GM10266 (cell line): ENCODE measurements around the gene ADAR.

ENCODE experiments used
- DNase-seq: peaks from one replicate; pipeline ENCODE4 v3.0.0; 2012; ENCODE audit errors: extremely low spot score
- TF ChIP-seq, protein P1 (sequence below): IDR thresholded peaks from 2 replicates; pipeline ENCODE4 v1.5.1; 2012; ENCODE audit warnings: mild to moderate bottlenecking, low read depth; ENCODE audit not compliant: control insufficient read depth, insufficient read depth; ENCODE audit errors: missing control alignments

The ADAR gene

DNA sequence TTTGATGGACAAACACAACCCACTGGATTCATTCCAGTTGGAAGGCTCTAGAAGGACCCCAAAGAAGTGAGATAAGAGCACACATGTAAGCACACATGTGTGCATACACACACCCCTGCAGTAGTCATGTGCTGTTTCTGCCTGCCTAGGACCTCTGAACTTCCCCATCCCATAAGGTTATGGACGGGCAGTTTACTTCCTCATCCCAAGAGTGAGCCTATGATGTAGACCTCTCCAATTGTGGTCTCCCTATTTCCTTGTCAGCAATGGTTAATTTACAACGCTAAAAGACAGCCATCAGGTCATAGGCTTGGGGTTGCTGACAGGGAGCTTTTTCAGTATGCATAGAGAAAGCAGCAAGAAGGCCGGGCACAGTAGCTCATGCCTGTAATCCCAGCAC lies 15.4 kb upstream of the ADAR start:
- no peak for DNase-seq
- TF ChIP-seq, protein P1, sequence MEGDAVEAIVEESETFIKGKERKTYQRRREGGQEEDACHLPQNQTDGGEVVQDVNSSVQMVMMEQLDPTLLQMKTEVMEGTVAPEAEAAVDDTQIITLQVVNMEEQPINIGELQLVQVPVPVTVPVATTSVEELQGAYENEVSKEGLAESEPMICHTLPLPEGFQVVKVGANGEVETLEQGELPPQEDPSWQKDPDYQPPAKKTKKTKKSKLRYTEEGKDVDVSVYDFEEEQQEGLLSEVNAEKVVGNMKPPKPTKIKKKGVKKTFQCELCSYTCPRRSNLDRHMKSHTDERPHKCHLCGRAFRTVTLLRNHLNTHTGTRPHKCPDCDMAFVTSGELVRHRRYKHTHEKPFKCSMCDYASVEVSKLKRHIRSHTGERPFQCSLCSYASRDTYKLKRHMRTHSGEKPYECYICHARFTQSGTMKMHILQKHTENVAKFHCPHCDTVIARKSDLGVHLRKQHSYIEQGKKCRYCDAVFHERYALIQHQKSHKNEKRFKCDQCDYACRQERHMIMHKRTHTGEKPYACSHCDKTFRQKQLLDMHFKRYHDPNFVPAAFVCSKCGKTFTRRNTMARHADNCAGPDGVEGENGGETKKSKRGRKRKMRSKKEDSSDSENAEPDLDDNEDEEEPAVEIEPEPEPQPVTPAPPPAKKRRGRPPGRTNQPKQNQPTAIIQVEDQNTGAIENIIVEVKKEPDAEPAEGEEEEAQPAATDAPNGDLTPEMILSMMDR: no peak

DNA sequence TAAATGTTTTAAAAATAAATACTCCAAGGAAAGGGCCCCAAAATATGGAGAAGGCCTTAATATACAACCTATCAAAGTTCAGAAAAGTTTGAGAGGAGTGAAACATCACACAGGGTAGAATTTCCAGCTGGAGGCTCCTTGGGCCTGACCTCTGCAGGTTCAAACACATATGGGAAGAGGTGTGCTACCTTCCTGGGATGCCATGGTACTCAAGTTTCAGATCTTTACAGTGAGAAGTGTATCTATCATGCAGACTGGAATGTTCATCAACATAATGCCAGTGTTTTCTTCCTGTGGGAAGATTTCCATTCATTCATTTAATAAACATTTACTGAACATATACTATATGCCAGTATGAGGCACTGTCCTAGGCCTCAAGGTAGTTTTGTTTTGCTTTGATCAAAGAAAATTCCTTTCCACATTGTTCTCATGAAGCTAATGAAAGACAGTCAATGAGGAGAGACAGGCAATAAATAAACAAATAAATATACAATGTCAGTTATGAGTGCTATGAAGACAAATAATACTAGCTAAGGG lies 14.6 kb upstream of the ADAR start:
- TF ChIP-seq, protein P1: no peak
- no peak for DNase-seq

DNA sequence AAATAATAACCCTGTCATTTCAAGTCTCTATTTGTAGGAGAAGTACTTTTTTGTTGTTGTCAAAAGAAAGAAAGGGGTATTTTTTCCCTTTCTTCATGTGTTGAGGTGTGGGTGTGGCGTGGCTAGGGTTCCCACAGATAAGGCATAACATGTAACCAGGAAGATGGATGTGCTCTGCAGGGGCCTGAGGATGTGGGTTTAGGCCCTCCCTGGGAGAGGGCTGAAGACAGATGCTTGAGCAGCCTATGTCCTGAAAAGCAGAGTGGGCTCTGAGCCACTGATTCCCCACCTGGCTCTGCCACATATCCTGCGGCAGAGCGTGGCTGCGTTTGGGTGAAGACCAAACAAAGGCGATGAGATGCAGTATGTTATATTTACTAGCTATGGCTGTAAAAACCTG lies 13.9 kb upstream of the ADAR start:
- TF ChIP-seq, protein P1: no peak
- no peak for DNase-seq

DNA sequence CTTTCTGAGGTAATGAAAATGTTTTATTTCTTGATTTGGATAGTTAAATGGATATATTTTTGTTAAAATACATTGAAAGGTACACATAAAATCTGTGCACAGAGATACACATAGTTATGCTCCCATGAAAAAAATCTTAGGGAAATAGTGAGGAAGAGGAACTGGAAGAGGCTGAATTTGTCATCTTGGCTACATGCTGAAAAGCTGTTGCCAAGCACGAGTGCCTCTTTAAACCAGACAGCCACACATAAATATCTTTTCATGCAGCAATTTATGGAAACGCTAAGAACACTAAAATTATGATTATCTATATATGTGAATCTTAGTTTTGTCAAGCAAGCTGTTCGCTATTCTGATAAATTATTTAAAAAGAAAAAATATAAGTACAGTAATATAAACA lies 12.8 kb upstream of the ADAR start:
- TF ChIP-seq, protein P1: no peak
- no peak for DNase-seq

DNA sequence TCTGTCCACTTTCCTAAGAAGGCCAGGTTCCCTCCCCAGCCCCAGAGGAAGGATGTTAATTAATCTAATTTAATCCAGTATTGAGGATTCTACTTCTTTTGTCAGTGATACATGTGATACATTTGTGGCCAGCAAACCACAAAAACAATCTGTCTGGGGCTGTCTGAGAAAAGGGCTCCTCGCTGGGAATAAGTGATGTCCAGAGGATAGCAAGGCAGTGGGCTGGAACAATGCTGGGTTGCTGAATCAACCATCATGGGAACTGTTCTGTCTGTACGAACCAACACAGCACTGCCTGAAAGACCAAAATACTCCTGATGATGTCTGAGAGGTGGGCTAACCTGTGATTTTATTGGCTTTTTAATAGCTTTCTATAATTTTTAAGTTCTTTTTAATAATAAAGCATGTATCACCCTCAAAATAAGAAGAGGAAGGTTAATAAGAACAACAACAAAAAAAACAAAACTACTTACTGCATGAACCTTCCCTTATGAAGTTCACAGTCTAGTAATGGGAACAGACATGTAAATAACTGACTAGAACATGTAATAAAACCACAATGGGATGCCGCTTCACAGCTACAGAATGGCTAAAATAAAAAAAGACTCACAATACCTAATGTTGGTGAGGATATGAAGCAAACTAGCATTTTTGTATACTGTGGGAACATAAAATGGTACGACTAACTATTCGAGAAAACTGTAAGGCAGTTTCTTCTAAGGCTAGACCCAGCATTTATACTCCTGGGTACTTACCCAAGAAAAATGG lies 11.4 kb upstream of the ADAR start:
- no peak for DNase-seq
- TF ChIP-seq, protein P1: no peak

DNA sequence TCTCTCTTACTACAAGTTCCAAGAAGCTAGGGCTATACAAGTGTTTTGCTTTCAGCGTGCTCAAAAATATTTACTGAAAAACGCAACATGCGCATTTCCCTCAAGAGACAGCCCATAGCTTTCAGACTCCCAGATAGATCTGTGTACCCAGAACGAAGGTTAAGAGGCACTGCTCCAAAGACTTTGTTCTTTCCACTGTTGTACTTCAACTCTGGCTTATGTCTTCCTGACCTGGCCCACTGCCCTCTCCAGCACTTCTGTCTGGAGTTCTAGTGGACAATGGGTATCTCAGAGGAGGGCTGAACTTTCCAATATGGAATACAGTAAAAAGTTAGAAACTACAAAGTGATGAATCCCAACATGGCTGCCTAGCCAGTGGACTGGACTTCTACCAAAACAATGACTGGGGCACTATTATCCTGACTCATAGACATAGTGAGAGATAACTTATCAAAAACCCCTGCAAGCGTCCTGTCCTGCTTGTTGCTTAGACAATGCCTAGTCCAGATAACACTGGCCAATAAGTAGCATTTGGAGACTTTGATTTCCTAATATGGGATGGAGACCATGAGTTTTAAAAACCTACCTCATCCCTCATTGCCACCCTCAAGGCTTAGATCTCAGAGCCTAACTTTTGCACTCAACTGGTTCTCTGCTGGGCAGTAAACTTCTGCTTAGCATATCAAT lies 8.8 kb upstream of the ADAR start:
- DNase-seq: no peak
- TF ChIP-seq, protein P1: no peak

DNA sequence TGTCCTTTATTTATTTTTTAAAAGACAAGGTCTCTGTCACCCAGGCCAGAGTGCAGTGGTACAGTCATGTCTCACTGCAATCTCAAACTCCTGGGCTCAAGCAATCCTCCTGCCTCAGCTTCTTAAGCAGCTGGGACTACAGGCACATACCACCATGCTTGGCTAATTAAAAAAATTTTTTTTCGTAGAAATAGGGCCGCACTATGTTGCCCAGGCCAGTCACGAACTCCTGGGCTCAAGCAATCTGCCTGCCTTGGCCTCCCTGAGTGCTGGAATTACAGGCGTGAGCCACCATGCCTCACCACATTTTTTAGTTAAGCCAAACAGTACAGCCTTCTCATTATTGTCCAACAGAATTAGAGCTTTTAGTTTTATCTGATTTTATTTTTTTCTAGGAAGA lies 7.4 kb upstream of the ADAR start:
- DNase-seq: no peak
- TF ChIP-seq, protein P1: no peak
